Activated naive CD4-positive, alpha-beta T cell (primary cell): ENCODE data around the gene DCANP1.

Source experiments
- DNase-seq, 4 experiments: peaks; one replicate each; lab custom pipeline; 2025; lab: John Stamatoyannopoulos, UW

Gene DCANP1

DNA sequence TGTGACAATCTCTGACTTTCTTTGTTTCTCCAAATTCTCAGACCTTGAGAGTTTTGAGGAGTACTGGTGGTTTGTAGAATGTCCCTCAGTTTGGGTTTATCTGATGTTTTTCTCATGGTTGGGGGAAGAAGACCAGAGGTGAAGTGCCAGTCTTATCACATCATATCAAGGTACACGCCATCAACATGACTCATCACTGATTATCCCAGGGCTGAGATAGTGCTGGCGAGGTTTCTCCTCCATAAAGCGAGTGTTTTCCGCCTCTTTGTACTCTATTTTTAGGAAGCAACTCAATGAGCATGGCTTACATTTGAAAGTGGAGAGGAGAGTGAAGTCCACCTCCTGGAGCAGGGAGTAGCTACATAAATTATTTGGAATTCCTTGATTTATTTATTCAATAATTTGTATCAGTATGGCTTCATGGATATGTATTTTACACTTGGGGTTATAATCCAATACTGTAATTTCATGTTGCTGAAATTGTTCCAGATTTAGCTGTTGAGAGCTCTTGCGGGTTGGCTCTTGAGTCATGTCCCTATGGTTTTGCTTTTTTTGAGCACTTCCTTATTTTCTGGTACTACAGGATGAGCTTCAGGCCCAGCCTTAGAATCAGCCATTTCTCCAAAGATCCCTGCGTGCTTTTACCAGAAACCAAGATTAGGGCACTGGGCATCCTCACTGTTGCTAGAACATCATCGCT, 23.9 kb downstream of the DCANP1 start:
- DNase-seq, result no peak

DNA sequence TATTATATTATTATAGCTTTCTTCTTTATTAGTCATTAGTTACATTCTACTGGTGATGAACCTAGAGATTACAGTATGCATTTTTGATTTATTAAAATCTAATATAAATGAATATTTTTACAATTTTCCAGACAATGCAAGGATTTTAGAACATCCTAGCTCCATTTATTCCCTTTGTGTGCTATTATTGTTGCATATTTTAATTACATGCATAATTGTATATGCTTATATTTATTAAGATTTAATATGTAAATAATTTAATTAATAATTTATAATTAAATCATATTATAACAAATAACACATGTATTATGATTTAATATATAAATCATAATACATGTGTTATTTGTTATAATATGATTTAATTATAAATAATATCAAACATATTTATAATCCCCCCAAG, 24.7 kb downstream of the DCANP1 start:
- no peak for DNase-seq

DNA sequence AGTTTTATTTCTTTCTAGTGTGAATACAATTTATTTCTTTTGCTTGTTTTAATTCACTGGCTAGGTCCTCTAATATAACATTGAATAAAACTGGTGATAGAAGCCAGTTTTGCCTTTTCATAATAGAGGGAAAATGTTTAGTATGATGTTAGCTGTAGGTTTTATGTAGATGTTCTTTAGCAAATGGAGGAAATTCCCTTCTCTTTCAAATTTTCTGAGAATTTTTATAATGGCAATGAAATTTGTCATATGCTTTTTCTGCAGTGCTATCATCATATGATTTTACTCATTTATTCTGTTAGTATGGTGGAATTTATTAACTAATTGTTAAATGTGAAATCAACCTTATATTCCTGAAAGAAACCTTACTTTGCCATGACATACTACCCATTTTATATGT, 30.1 kb downstream of the DCANP1 start:
- no peak for DNase-seq

DNA sequence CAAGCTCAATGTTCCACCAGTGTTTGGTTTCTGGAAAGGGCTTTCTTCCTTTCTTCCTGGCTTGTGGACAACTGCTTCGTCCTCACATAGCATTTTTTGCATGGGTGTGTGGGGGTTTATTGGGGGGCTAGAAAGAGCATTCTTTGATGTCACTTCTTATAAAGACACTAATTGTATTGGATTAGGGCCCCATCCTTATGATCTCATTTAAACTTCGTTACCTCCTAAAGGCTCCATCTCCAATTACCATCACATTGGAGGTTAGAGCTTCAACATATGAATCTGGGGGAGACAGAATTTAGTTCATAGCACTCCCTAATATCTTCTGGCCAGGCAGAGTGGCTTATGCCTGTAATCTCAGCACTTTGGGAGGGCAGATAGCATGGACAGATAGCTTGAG, 42.1 kb downstream of the DCANP1 start:
- DNase-seq, result no peak

DNA sequence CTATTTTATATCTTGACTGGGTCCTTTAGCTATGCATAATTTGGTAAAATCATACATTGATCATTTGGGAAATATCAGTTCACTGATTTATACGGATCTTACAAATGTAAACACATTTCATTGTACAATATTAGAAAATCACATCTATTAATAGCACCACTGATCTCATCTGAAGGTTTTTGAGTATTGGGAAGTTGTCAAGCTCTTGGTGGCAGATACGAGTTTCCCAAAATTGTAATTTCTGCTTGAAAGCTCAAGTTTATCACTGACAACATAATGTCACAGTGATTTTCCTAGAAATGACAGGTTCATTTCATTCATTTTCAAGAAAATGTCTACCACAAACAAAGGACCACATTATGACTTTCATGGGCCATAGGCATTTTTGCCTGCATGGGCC, 45.1 kb downstream of the DCANP1 start:
- DNase-seq, result no peak

DNA sequence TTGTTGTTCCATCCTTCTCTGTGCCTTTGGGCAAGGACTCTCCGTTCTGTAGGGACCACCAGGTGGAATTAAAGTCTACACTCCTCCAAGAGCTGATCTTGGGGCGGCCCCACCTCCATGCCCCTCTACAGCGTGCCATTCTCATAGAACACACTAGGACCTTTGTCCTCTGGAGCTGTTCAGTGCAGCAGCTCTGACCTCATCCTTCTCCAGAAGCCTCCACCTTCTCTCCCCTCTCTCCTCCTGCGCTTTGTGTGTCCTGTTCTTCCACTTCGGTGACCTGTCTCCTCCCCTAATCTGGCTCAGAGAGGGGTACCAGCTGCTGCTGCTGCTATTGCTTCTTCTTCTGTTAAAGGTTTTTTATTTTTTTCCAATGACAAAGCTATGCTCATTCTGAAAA, 46.3 kb downstream of the DCANP1 start:
- DNase-seq, result no peak

DNA sequence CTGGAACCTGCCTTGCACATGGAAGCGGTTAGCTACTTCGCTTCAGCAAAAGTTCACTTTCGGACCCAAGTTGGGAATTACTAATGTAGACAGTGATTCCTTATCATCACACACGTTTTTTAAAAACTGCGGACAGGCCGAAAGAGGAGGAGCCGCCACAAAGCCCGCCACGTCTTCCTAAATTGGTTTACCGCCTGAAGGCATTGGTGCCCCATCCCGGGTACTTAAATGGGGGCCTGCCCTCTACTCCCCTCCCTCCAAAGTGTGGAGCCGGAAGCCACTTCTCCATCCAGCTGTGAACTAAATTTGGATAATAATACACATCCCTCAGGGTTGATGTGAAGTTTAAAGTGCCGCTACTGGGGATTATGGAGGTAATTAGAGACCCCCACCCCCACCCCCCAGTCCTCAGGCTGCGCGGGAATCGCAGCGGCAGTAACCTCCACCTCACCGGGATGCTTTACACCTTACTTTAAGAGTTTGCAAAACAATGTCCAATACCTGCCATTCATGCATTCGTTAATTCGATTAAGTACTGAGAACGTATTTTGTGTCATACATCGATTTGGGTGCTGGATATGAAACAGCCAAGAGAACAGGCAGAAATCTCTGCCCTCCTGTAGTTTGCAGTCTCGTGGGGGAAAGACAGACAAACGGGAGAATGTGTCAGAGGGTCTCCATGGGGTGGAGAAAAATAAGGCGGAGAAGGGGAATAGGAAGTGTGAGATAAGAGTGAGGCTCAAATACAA, 47.2 kb downstream of the DCANP1 start:
- DNase-seq, result no peak

DNA sequence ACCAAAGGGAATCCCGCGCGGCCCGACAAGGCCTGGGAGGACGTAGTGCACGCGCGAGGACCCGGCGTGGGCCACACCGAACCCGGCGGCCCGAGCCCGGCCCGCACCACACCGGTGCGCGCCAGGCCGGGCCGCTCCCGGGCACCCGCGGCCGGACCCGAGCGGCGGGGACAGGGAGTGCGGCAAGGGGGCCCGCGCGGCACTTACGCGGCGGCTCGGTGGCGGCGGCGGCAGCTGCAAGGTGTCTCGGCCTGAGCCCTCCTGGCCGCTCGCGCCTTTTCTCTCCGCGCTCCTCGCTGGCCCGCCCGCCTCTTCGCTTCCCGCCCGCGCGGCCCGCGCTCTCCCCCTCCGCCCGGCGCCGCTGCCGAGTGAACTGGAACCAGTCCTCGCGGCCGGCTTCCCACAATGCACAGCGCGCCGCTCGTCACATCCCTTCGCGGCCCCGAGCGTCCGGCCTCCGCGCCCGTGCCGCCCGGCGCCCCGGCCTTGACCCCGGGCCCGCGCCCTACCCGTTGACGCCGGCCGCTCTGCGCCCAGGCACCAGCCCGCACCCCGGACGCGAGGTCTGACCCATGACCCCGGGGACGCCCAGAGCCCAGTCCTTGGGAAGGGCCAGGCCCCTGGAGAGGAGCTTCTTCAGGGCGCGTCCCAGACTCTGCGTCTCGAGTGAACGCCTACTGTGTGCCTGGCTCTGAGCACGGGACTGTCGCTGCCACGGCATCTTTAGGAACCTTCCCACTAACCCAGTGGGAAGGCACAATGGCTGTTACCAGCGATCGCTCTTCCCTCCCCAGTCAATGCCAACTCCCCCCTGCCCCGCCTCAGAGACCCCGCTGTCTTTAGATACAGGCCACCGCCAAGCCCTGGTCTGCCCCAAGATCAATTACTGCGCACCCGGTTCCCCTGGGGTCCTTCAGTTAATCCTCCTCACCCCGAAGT, 48.0 kb downstream of the DCANP1 start, which contains the start of gene MACROH2A1:
Gene MACROH2A1, minus strand, starts transcription at position 377 of the 939 bp plus-strand sequence. CDS start 10,138 bp downstream, outside the sequence.
- peak; percentile 37 to 73 (median 52) for DNase-seq

DNA sequence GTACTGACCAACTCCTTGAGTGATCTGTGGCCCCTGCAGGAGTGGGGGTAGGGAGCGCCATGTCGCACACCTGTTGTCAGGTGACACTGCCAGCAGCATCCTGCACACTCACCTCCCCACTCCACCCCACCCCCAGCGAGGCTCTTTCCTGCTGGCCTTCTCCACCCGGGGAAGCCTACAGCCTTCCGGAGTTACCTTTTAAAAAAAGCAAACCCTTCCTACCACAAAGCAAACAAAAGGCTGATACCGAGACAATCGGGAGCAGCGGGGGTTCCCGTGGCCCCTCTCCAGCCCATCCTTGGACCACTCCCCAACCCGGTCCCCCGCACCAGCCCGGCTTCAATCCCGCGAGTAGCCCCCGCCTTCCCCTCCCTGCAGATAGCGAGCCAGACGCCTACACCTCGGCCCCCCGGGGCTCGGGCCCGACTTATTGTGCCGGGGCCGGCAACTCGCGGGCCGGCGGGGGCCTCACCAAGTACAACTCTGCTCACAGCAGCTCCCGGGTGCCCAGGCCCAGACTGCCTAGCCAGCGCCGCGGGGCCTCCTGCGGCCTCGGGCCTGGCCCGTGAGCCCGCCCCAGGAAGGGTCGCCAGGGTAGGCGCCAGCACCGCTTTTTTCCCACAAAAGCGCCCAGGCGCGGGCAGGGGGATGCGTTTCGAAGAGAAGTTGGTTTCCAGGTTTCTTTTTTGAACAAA, 48.8 kb downstream of the DCANP1 start:
- DNase-seq, result peak in 3 of 4 experiments; percentile 11 to 45 (median 12)

DNA sequence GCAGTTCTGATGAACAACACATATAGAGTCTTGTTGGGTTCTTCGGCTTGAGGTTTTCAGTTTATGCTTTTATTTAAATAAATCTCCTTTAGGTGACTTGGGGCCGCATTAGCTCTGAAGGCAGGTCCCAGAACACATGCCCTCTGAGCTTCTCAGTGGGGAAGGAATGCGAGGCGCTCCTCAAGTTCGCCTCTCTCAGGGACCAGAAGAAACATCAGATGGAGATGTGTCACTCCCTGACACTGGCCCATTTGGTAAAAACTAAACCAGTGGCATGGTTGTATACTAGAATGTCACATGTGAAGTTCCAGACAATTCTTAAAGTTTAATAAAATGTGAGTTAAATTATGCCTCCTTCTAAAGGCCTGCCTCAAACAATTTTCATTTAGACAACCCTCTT, 50.1 kb downstream of the DCANP1 start:
- no peak for DNase-seq

DNA sequence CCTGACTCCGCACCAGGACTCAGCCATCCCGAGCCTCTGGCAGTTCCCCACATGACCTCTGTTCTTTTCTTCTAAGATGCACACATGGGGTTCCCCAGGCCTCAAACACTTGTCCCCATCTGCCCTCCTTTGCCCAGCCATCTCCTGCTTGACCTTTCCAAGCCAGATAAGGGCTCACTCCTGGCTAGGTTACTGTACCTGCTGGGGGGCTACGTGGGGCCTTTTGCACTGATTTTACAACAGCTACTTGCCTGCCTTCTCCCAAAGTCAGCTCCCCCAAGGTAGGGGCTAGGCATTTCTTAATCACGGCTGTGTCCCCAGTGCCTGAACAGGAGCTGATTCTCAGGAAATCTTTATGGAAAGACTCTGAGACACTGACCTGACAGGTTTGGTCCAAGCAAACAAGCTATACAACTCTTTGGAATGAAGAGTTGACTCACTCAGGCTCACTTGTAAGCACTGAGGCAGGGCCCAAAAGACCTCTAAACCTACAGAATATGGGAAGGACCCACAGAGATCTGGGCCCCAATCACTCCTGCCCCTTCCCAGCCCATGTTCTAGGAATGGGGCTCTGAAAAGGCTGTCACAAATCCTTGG, 50.6 kb downstream of the DCANP1 start:
- DNase-seq, result no peak

DNA sequence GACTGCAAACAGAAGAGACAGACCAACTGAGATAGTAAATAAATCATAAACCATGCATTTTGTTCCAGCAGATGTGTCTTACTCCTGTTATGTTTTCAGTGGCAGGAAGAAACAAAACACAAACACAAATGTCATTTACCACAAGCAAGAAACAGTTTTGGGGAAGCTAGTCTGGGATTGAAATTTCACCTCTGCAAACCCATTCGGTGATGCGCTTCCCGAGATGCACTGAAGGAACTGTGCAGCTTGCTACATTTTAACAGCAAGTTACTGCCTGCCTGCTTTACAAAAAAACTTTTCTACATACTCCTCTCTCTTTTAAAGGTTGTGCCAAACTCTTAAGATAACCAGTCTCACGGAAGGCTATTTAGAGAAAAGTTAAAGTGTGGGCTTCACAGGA, 51.3 kb downstream of the DCANP1 start:
- no peak for DNase-seq

DNA sequence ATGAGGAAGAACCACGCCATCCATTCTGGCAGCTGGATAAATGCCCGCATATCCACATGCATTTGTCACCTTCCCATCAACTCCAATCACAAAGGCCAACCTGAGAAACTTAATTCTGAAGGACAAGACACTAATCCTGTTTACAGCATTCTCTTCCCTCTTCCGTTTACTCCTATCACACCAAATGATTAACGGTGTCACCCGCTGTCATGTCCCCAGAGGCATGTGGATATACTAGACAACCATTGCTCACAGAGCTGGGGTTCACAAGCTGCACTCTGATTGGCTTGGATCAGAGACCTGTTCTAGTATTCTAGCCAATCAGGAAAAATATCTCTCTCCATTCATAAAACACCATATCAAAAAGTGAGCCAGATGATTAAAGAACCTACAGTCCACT, 51.7 kb downstream of the DCANP1 start:
- no peak for DNase-seq
